Endothelial cell of umbilical vein (primary cell): ENCODE measurements around the gene CLDND2. TPM values are rescaled to one million over a fixed set of nuclear protein-coding genes. Genes with fewer than 3 reads are reported as not detected.

Experiments used
- BruUV-seq: library from RNA; stranded (reverse); fragments of 400-500 nt; replicated peaks from 2 replicates; lab custom pipeline; 2021; lab: Mats Ljungman, UMichigan
- CTCF ChIA-PET: fragments of 300-600, 350-600 bp; sonication (Branson Sonifier 250); formaldehyde crosslinking; loops from one replicate; lab custom pipeline; 2021; ENCODE audit warnings: antibody characterized with exemption, inconsistent platforms; lab: Charles Lee
- POLR2A ChIA-PET: fragments of 300-600, 350-600 bp; sonication (Branson Sonifier 250); formaldehyde crosslinking; loops from one replicate; lab custom pipeline; 2021; ENCODE audit warnings: antibody characterized with exemption, inconsistent platforms; lab: Charles Lee
- DNase-seq: peaks from one replicate; pipeline ENCODE4 v3.0.0-alpha.2; 2011; ENCODE audit warnings: low read depth, low spot score
- FAIRE-seq: peaks from 2 replicates; lab custom pipeline; 2011; peaks lifted over from hg19 to GRCh38; lab: Jason Lieb, UNC
- H2AFZ ChIP-seq: 2 replicates; pipeline ENCODE4 v1.6.0; 2012; ENCODE audit warnings: low read depth, low read length, control low read depth, inconsistent platforms
- H3K27ac ChIP-seq: 2 replicates; pipeline ENCODE4 v1.5.1; 2011; ENCODE audit warnings: low read depth, mild to moderate bottlenecking, control low read depth, low read length, moderate library complexity; ENCODE audit not compliant: insufficient read depth
- H3K27me3 ChIP-seq, 2 experiments: 2 replicates each; pipeline versions ENCODE4 v1.6.0 to v1.6.1; 2011; ENCODE audit warnings: low read length in 2 of 2, mixed read lengths in 1 of 2; ENCODE audit not compliant: control insufficient read depth in 2 of 2, insufficient read depth in 2 of 2
- H3K36me3 ChIP-seq, 2 experiments: 2 replicates in 1 of 2; 3 replicates in 1 of 2; pipeline ENCODE4 v1.5.1; 2011; ENCODE audit warnings: low read length in 2 of 2, mild to moderate bottlenecking in 1 of 2, moderate library complexity in 1 of 2; ENCODE audit not compliant: control insufficient read depth in 2 of 2, insufficient read depth in 2 of 2; ENCODE audit errors: extremely low read depth in 1 of 2
- H3K4me1 ChIP-seq: 3 replicates; pipeline ENCODE4 v1.5.1; 2011; ENCODE audit warnings: mild to moderate bottlenecking, low read length; ENCODE audit not compliant: control insufficient read depth, insufficient read depth; ENCODE audit errors: extremely low read depth
- H3K4me2 ChIP-seq: 2 replicates; pipeline ENCODE4 v1.6.1; 2011; ENCODE audit warnings: low read length, control low read depth, mixed read lengths; ENCODE audit not compliant: insufficient read depth
- H3K4me3 ChIP-seq, 3 experiments: fragments of 200-600 bp in 1 of 3; sonication (generic), shearing (Covaris generic) in 1 of 3; replicated peaks in 1 of 3; 2 replicates each; pipeline ENCODE4 v1.5.1; 2011 to 2016; ENCODE audit warnings: control low read depth in 3 of 3, low read length in 3 of 3, mild to moderate bottlenecking in 2 of 3, inconsistent platforms in 1 of 3, low read depth in 1 of 3, moderate library complexity in 1 of 3; ENCODE audit not compliant: insufficient read depth in 1 of 3
- H3K79me2 ChIP-seq: 2 replicates; pipeline ENCODE4 v1.6.0; 2012; ENCODE audit warnings: low read length, inconsistent platforms; ENCODE audit not compliant: control insufficient read depth, insufficient read depth
- H3K9ac ChIP-seq: replicated peaks from 2 replicates; pipeline ENCODE3; 2011; ENCODE audit warnings: low read length, control low read depth; ENCODE audit not compliant: insufficient read depth; ENCODE audit errors: extremely low read depth
- H3K9me1 ChIP-seq: replicated peaks from 3 replicates; pipeline ENCODE4 v1.6.0; 2011; ENCODE audit warnings: mild to moderate bottlenecking, low read length; ENCODE audit not compliant: control insufficient read depth, insufficient read depth; ENCODE audit errors: extremely low read depth
- H3K9me3 ChIP-seq: replicated peaks from 2 replicates; pipeline ENCODE4 v1.5.1; 2012; ENCODE audit warnings: low read length, inconsistent platforms; ENCODE audit not compliant: control insufficient read depth, insufficient read depth
- H4K20me1 ChIP-seq: replicated peaks from 2 replicates; pipeline ENCODE3; 2011; ENCODE audit warnings: mild to moderate bottlenecking, low read length; ENCODE audit not compliant: control insufficient read depth, insufficient read depth; ENCODE audit errors: extremely low read depth
- CTCF ChIP-seq, 2 donors: IDR thresholded peaks; 1 replicate in 1 of 2; 2 replicates in 1 of 2; pipeline ENCODE4 v1.5.1; 2011; ENCODE audit warnings: low read length in 2 of 2, mild to moderate bottlenecking in 2 of 2, moderate library complexity in 2 of 2, control low read depth in 1 of 2, inconsistent platforms in 1 of 2, low read depth in 1 of 2; ENCODE audit not compliant: insufficient read depth in 1 of 2; ENCODE audit errors: extremely low read depth in 1 of 2
- POLR2A ChIP-seq: IDR thresholded peaks from 2 replicates; pipeline ENCODE4 v1.6.1; 2012; ENCODE audit warnings: low read depth, mild to moderate bottlenecking, control low read depth, low read length
- dilution Hi-C: fragments of 300-500 bp; cut with MboI; formaldehyde crosslinking; loops from one replicate; pipeline ENCODE4 v1.15.0; 2019; ENCODE audit warnings: low sequenced_read_pairs; ENCODE audit not compliant: extremely low pct_ligation_motif_present
- intact Hi-C: fragments of 100-400 bp; cut with micrococcal nuclease; formaldehyde crosslinking; loops from one replicate; pipeline ENCODE4 v1.10.0; 2022
- polyA plus RNA-seq, 4 experiments: library from polyadenylated mRNA; depleted of rRNA in 3 of 4; stranded (reverse) in 3 of 4; unstranded in 1 of 4; fragments of >200 nt; gene quantifications; 2 replicates each; pipeline versions ENCODE4 v1.2.1 to v1.2.3, GENCODE V29; 2011 to 2012; ENCODE audit warnings: missing spikeins in 1 of 4
- total RNA-seq: library from RNA; stranded (reverse); gene quantifications from 2 replicates; pipeline ENCODE4 v1.2.3, GENCODE V29; 2021

The CLDND2 gene
- total and polyA plus RNA-seq, 2 donors (not counting 3 experiments of a cell fraction or from before 2014, with no cell fraction given) = 0.97 TPM; not detected in 1

GRCh38 chr19:51365211-51365964 lies 3.4 kb downstream of the CLDND2 start:
- intact Hi-C loops (loop anchor here (5.0 kb wide), 1 partner anchor 38 kb away; no protein-coding TSS in a partner anchor), dilution Hi-C loops (no loop called here)
- Histone ChIP-seq H3K9me1 (no peaks in the 10 kb centered on the region), H3K79me2 (peaks cover 5% of the 10 kb centered on the region), H3K27ac (peak overlapping the region; percentile 75), H3K27me3 (no peaks in the 10 kb centered on the region), H3K9me3 (no peaks in the 10 kb centered on the region), H3K9ac (peak overlapping the region; percentile 89), H3K4me3 (peak overlapping the region; percentile 74 to 87 (median 87)), H4K20me1 (no peaks in the 10 kb centered on the region), H3K4me2 (peak overlapping the region; percentile 96), H3K4me1 (peaks cover 18% of the 10 kb centered on the region), H3K36me3 (no peaks in the 10 kb centered on the region), H2AFZ (peak overlapping the region; percentile 75)
- BruUV-seq = no TSS peak
- FAIRE-seq (peak; percentile 42), DNase-seq (peak; percentile 42)
- ChIA-PET CTCF (interaction anchor here (0.9 to 3.6 kb wide), 7 partner anchors 23 to 296 kb away, joined by 3 to 27 read pairs (median 4); partner anchors contain the start of gene VSIG10L), POLR2A (interaction anchor here (0.6 to 1.7 kb wide), 3 partner anchors 23 to 291 kb away, joined by 3 to 4 read pairs (median 4); partner anchors contain the start of gene VSIG10L)
- no peak for TF ChIP-seq POLR2A
- TF ChIP-seq CTCF (IDR thresholded peaks at IDR 0.05; ENCODE audit: extremely low read depth in 1 of 2, insufficient read depth in 1 of 2, low read depth in 1 of 2, low read length in 2 of 2) = peak in 1 of 2 donors; percentile 3
